A673 (cell line): ENCODE data around the gene SH3RF3.

Source experiments
- CTCF ChIP-seq: fragments of 300-800, 200-600 bp; sonication (generic); conservative IDR thresholded peaks from 2 replicates; pipeline ENCODE4 v1.5.1; 2017; ENCODE audit warnings: low read depth, mild to moderate bottlenecking, antibody characterized with exemption, low read length, moderate library complexity, mixed read lengths
- EZH2 ChIP-seq: fragments of 200-600 bp; sonication (generic); IDR thresholded peaks from 2 replicates; pipeline ENCODE4 v1.6.1; 2017; ENCODE audit warnings: borderline replicate concordance, low read depth, mild to moderate bottlenecking, mixed read lengths, antibody characterized with exemption, low read length; ENCODE audit not compliant: poor library complexity, severe bottlenecking

GRCh38 chr2:109166811-109167210, 37.8 kb downstream of the SH3RF3 start:
- TF ChIP-seq EZH2 (no peak), CTCF (no peak)
